HG03095 (cell line): ENCODE measurements around the gene STUM.
"Not testable (repeated sequence)": the region's sequence is repeated elsewhere in the genome, so short reads cannot be mapped to it uniquely, and the experiment has no call there.

Experiments used
- ATAC-seq: cut with Tn5 transposase; IDR thresholded peaks from one replicate; pipeline ENCODE4 v1.9.1; 2021; ENCODE audit warnings: moderate library complexity; ENCODE audit not compliant: unreplicated experiment

STUM gene

GRCh38 chr1:226603022-226603857 lies 54.7 kb downstream of the STUM start:
- no peak for ATAC-seq

- ATAC-seq: no peak
Observed at GRCh38 chr1:226603858-226604559, 55.4 kb downstream of the STUM start.

- no peak for ATAC-seq
Observed at GRCh38 chr1:226604560-226605317, 56.2 kb downstream of the STUM start.

- ATAC-seq: no peak
Observed at GRCh38 chr1:226605318-226605950, 56.9 kb downstream of the STUM start.

- no peak for ATAC-seq
Observed at GRCh38 chr1:226606311-226607267, 58.0 kb downstream of the STUM start.

- ATAC-seq: no peak
Observed at GRCh38 chr1:226607268-226607660, 58.7 kb downstream of the STUM start.

GRCh38 chr1:226607821-226608220 lies 59.3 kb downstream of the STUM start:
- ATAC-seq: no peak

- peak; percentile 52 for ATAC-seq
Observed at GRCh38 chr1:226608699-226609505, 60.3 kb downstream of the STUM start.

- ATAC-seq: no peak
Observed at GRCh38 chr1:226609836-226610455, 61.4 kb downstream of the STUM start.

GRCh38 chr1:226610671-226611070 lies 62.1 kb downstream of the STUM start:
- no peak for ATAC-seq

GRCh38 chr1:226611301-226611700 lies 62.7 kb downstream of the STUM start:
- ATAC-seq: no peak

- ATAC-seq: not testable (repeated sequence)
Observed at GRCh38 chr1:226611980-226612379, 63.4 kb downstream of the STUM start.

GRCh38 chr1:226615876-226616275 lies 67.3 kb downstream of the STUM start:
- no peak for ATAC-seq

GRCh38 chr1:226616636-226617035 lies 68.1 kb downstream of the STUM start:
- ATAC-seq: no peak

- ATAC-seq: no peak
Observed at GRCh38 chr1:226617109-226617508, 68.5 kb downstream of the STUM start.

- ATAC-seq: not testable (repeated sequence)
Observed at GRCh38 chr1:226617719-226618118, 69.2 kb downstream of the STUM start.

- no peak for ATAC-seq
Observed at GRCh38 chr1:226618380-226618779, 69.8 kb downstream of the STUM start.

GRCh38 chr1:226619031-226619430 lies 70.5 kb downstream of the STUM start:
- ATAC-seq: no peak

GRCh38 chr1:226622012-226622411 lies 73.4 kb downstream of the STUM start:
- ATAC-seq: no peak
